Embryonic facial prominence (tissue), 1 donor: ENCODE measurements around the gene KRTAP12-2.
"Not testable (repeated sequence)": the region's sequence is repeated elsewhere in the genome, so short reads cannot be mapped to it uniquely, and the experiment has no call there.

Experiments
- DNase-seq: peaks from one replicate; pipeline ENCODE4 v3.0.0-alpha.2; 2016; ENCODE audit errors: extremely low spot score

KRTAP12-2 gene

DNA sequence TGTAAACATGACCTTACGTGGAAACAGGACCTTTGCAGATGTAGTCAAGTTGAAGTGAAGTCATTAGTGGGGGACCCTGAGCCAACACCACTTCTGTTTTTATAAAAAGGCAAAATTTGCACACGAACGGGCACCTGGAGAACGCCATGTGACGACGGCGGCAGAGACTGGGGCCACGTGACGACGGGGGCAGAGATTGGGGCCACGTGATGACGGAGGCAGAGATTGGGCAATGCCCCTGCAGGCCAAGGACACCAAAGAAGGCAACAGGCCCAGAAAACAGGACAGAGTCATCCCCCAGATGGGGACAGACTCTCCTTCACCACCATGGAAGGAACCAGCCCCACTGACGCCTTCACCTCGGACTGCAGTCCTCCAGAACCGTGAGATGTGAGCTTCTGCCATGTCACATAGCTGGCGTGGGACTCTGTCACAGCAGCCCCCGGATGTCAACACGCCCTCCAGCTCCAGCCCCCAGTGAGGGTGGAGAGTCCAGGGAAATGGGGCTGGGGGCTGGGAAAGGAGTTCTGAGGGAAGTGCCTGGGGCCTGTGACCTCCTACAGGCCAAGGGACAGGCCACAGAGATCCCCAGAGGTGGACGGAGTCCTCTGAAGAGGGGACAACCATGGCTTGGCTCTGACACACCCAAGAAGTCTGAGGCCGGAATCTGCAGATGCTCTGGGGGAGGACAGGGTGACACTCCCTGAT lies 16.3 kb downstream of the KRTAP12-2 start:
- DNase-seq: no peak

DNA sequence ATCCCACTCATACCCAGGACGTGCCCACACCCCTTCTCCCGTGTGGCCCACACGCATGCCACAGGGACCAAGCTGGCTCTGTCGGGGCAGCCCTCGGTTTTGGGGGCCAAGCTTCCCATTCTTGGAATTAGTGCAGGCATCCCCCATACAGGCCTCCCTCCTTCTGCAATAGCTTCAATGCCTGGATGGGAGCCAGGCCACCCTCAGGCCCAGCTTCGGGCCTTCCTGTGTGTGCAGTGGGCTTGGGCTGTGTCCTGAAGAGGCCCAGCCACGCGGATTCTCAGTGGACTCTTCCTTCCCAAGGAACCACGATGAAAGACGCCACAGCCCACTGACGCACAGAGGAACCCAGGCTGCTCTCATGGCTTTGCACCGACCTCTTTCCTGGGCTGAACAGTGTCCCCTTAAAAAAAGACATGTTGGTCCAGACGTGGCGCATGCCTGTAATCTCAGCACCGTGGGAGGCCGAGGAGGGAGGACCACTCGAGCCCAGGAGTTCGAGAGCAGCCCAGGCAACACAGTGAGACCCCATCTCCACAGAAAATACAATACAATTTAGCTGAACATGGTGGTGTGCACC lies 17.1 kb downstream of the KRTAP12-2 start:
- DNase-seq: no peak

DNA sequence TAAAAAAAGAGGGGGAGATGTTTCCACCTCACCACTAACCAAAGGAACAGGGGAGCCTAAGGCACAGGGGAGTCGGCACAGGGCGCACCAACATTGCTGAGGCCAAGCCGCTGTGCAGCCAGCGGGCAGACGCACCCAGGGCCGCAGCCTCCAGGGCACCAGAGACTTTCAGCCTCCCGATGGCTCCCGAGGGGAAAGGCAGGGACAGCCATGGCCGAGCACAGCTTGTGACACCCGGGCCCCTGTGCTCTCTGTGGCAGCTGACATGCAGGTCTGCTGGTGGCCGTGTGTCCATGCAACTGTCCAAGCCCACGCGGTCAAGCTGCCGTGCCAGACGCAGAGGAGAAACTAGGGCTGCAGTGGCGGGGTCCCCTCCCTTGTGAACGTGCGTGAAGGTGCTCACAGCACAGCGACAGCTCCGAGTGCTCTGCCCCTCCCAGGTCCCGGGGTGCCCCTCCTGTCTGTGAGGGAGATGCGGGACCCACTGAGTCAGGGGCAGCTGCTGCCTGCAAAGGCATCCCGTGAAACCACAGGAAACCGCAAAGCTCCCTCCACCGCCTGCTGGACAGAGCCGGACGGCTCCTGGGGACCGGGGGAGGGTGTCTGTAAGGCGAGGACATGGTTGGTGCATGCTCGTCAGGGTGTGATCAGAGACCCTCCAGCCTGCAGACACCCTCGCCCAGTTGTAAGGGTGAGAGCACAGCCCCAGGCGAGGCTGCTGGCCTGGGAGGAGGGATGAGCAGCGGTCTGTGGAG lies 18.0 kb downstream of the KRTAP12-2 start:
- DNase-seq: no peak

DNA sequence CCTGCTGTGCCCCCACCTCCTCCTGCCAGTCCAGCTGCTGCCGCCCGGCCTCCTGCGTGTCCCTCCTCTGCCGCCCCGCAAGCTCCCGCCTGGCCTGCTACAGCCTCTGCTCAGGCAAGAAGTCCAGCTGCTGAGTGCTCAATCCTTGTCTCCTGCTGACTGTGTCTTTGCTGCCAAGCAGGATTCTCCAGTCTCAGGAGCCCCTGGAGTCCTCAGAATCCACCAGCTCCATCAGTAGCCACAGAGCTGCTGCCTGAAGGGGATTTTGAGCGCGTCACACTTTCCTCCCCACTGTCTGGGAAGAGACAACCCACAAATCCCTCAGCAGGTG lies 19.5 kb downstream of the KRTAP12-2 start:
- DNase-seq: no peak

DNA sequence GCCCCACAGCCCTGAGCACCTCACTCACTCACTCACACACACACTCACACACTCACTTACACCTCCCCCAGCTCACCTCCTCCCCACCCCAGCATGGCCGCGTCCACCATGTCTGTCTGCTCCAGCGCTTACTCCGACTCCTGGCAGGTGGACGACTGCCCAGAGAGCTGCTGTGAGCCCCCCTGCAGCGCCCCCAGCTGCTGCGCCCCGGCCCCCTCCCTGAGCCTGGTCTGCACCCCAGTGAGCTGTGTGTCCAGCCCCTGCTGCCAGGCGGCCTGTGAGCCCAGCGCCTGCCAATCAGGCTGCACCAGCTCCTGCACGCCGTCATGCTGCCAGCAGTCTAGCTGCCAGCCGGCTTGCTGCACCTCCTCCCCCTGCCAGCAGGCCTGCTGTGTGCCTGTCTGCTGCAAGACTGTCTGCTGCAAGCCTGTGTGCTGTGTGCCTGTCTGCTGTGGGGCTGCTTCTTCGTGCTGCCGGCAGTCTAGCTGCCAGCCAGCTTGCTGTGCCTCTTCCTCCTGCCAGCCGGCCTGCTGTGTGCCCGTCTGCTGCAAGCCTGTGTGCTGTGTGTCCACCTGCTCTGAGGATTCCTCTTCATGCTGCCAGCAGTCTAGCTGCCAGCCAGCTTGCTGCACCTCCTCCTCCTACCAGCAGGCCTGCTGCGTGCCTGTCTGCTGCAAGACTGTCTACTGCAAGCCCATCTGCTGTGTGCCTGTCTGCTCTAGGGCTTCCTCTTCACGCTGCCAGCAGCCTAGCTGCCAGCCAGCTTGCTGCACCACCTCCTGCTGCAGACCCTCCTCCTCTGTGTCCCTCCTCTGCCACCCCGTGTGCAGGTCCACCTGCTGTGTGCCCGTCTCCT lies 20.1 kb downstream of the KRTAP12-2 start, which contains the start of gene KRTAP10-11:
TSS of gene KRTAP10-11 (plus strand) at position 49 of the 856 bp plus-strand sequence. CDS start at position 94, 45 bp downstream.
- DNase-seq: not testable (repeated sequence)

DNA sequence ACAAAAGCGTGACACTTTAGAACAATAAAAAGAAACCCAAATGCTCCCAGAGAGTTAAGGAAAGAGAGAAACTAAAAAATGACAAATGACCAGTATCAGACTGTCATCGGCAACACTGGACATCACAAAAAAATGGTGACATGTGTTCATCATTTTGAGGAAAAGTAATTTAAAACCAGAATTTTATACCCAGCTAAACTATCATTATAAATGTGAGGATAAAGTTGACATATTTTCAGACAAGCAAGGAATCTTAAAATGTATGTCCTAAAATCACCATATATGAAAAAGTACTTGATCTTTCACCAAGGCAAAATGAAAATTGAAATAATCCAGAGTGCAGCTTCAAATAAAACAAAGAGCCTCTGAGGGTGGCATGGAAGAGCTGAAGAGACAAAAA lies 21.8 kb downstream of the KRTAP12-2 start:
- no peak for DNase-seq

DNA sequence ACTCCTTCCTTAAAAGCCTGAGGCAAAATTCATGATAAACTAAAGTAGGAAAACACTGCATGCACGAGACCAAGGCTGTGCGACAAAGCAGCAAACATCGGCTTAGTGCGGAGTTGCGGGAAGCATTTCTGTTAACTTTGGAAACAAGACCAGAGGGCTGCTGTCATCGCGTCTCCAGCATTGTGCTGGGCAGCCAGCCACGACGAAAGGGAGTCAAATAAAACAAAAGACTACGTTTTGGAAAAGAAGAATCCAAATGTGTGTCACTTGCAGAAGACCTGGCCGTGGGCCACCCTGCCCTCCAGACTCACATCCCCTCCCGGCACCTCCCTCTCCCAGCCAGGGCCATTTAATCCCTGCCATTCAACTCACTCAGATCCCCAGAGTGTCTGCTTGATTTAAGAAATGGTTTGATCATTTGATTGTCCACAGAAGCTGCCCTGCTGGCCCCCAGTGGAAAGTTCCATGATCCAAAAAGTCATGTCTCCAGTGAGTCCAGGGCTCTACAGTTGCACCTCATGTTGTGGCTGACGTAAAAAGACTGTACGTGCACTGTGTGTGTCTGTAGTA lies 22.9 kb downstream of the KRTAP12-2 start:
- DNase-seq: no peak

DNA sequence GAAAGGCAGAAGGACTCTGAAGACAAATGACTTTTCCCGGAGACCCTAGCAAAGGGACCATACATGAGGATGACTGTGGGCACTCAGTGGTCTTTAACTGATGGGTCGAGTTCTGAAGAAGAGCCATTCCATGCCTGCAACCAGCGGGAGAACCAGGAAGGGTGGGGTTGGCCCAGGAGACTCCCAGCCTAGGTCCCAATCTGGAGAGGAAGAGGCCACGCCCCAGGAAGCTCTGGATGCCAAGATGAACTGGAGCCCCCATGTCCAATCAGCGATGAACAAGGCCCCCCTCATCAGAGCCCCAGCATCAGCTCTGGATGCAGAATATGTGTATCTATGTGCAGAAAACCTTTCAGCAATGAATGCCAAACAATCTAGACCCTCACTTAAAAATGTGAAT lies 26.0 kb downstream of the KRTAP12-2 start:
- DNase-seq: no peak

DNA sequence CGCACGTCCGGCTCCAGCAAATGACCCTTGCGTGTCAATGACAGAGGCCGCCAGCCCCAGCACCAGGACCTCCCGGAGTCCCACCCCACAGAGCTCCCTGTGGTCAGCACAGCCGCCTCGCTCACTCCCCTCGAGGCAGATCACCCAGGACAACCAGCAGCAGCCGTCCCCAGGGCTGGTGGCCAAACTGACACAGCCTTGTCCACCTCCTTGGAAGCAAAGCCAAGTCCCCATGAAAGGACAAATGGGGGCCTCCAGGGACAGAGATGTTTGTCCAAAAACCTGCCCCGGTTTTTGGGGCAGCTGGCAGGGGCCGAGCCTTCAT lies 27.4 kb downstream of the KRTAP12-2 start:
- DNase-seq: no peak

DNA sequence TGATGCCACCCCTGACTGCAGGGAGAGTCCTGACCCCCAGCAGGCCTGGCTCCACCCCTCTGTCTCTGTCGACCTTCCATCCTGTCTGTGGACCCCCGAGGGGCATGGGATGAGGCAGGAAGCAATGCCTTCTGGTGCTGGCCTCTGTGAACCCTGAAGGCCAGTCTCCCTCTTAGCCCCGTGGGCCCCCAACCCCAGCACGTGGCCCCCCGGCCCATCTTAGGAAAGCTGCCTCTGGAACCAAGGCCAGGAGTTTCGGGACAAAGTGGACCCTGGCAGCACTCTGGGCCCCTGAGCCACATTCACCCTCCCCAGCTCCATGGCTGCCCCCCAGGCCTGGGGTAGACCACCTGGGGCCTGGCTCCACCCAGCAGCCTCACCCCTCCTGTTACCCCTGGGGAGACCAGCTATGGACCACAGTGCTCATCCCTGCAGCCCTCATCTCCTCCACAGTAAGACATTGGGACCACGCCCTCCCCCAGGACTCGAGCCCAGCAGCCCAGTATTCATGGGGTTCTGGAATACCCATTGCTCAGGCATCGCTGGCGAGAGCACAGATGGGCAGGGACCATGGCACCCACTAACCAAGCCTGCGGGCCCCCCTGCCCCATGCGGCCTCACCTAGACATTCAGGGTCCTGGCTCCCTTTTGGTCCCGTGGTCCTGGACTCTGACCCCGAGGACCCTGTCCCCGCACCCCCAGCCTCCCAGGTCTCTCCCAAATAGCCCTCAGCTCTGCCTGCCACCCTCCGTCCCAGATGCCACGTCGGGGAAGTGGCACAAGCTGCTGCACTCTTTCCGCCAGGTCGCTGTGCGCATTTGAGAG lies 28.0 kb downstream of the KRTAP12-2 start:
- not testable (repeated sequence) for DNase-seq

DNA sequence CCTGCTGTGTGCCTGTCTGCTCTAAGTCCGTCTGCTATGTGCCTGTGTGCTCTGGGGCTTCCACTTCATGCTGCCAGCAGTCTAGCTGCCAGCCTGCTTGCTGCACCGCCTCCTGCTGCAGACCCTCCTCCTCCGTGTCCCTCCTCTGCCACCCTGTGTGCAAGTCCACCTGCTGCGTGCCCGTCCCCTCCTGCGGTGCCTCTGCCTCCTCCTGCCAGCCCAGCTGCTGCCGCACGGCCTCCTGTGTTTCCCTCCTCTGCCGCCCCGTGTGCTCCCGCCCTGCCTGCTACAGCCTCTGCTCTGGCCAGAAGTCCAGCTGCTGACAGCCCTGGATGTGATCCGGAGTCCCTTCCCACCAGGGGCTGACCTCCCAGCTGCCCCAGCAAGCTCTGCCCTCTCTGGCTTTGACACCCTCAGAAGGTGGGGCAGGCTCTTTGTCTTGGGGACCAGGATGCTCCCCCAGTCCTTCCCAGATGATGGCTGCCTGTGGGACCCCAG lies 28.8 kb downstream of the KRTAP12-2 start:
- DNase-seq: not testable (repeated sequence)

DNA sequence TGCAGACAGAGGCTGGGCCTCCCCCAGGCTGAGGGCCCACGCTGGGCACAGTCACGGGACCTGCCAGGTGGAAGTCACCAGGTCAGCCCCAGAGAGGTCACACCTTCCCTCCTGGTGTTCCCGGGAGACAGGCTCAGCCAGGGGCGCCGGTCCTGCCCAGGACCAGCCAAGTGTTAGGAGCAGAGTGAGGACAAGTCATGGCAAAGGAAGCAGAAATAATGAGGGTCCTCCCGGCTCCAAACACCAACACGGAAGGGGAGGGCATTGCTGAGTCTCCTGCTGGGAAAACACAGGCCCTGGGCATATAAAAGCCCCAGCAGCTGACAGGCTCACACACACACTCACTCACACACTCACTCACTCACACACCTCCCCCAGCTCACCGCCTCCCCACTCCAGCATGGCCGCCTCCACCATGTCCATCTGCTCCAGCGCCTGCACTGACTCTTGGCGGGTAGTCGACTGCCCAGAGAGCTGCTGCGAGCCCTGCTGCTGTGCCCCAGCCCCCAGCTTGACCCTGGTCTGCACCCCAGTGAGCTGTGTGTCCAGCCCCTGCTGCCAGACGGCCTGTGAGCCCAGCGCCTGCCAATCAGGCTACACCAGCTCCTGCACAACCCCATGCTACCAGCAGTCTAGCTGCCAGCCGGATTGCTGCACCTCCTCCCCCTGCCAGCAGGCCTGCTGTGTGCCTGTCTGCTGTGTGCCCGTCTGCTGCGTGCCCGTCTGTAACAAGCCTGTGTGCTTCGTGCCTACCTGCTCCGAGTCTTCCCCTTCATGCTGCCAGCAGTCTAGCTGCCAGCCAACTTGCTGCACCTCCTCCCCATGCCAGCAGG lies 29.5 kb downstream of the KRTAP12-2 start, which contains the start of gene KRTAP10-10:
TSS of gene KRTAP10-10 (plus strand) at position 339 of the 833 bp plus-strand sequence. CDS start at position 401, 62 bp downstream.
- DNase-seq: no peak

DNA sequence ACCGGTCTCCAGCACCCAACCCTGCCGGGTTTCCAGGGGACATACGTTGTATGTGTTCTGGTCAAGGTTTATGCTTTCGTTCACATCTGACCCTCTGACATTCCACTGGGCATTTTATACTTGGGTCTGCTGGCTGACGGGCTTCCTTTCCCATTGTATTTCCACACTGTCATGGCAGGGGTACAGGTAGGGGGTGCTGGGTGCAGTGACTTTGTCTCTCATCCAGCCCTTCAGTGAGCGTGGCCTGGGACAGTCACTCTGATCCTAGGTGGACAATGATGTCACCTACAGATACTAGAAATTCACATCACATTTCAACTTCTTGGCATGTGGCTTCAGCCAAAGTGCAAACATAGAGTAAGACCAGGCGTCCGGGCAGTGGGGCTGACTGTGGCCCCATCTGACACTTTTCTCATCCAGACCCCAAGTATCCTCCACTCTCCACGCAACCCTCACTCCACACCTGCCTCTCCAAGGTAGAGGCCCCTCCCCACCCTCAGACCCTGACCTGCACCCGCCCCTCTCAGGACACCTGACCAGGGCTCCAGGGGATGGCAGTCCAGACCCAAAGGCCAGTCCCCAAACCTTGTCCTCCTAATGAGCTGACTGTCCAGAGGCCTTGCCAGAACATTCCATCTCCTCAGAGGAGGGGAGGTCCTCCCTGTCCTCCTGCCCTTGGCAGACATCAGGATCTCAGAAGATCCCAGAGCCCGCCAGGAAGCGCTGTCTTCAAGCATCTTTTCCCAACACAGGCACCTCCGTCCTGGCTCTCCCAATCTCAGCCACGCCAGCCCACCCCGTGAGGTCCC lies 30.3 kb downstream of the KRTAP12-2 start:
- no peak for DNase-seq

DNA sequence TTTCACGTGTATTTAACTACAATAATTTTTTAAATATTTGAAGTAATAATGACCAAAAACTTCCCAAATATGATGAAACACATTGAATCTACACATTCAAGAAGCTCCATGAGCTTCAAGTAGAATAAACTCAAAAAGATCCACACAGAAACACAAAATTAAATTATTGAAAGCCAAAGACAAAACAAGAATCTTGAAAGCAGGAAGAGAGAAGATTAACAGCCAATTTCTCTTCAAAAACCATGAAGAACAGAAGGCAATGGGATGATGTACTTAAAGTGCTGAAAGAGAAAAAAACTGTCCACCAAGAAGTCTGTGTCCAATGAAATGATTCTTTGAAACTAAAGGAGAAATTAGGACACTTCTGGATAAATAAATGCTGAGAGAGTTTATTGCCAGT lies 34.7 kb downstream of the KRTAP12-2 start:
- no peak for DNase-seq

DNA sequence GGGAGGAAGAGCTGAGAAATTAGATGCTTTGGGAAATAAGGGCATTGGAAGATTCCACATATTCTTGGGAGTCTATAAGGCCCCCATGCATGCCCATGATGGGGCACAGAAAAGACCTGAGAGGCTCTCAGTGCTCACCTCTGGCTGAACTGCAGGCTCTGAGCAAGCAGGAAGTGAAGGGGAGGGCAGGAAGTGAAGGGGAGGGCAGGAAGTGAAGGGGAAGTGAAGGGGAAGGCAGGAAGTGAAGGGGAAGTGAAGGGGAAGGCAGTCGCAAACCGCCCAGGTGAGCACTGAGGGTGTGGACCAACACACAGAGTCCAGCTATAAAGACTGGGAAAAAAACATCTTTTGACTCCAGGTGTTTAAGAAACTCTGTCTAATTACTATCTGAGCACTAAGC lies 36.3 kb downstream of the KRTAP12-2 start:
- no peak for DNase-seq

DNA sequence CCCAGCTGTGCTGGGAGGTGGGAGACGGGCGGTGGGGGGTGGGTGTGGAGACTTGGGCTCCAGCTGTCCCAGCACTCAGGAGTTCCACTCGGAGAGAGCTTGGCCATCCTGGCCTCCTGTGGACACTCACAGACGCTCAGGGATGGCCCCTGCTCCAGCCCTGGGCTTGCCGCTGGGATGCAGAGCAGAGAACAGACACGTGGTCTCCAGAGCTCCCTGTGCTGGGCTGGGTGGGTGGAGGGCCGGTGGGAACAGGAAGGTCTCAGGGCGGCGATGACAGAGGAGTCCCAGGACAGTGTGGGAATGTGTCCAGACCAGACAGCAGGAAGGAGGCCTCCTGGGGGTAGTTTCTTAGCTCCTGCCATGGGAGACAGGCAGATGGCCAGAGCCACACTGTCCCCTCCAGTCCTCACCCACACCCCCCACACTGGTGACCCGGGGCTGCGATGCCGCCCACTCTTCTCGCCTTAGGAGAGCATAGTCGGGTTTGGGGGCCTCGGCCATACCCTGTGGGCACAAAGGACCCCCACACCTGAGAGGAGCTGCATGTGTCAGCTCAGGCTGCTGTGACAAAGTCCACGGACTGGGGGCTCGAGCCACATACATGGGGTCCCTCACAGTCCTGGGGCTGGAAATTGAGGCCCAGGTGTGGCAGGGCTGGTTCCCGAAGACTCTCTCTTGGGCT lies 37.9 kb downstream of the KRTAP12-2 start:
- DNase-seq: no peak

DNA sequence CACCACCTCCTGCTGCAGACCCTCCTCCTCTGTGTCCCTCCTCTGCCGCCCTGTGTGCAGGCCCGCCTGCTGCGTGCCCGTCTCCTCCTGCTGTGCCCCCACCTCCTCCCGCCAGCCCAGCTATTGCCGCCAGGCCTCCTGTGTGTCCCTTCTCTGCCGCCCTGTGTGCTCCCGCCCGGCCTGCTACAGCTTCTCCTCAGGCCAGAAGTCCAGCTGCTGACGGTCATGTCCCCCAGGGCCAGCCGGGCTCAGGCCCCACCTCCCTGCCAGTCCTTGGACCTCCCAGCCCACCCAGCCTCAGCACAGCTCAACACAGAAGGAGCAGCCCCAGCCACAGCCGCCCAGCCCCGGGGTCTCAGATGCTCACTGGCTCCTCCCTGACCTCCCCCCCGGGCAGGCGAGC lies 38.9 kb downstream of the KRTAP12-2 start:
- not testable (repeated sequence) for DNase-seq

DNA sequence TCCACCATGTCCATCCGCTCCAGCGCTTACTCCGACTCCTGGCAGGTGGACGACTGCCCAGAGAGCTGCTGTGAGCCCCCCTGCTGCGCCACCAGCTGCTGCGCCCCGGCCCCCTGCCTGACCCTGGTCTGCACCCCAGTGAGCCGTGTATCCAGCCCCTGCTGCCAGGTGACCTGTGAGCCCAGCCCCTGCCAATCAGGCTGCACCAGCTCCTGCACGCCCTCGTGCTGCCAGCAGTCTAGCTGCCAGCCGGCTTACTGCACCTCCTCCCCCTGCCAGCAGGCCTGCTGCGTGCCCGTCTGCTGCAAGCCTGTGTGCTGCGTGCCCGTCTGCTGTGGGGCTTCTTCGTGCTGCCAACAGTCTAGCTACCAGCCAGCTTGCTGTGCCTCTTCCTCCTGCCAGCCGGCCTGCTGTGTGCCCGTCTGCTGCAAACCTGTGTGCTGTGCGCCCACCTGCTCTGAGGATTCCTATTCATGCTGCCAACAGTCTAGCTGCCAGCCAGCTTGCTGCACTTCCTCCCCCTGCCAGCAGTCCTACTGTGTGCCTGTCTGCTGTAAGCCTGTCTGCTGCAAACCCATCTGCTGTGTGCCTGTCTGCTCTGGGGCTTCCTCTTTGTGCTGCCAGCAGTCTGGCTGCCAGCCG lies 39.4 kb downstream of the KRTAP12-2 start:
- not testable (repeated sequence) for DNase-seq
